Heart left ventricle (tissue), 16 donors: ENCODE results near the gene SLC35F1. TPM values are rescaled to one million over a fixed set of nuclear protein-coding genes. Genes with fewer than 3 reads are reported as not detected.

ENCODE experiments used
- ATAC-seq, 4 donors: fragments of 200-7000 bp; cut with Tn5 transposase; one replicate each; pipeline ENCODE4 v1.9.1; 2020 to 2022; ENCODE audit warnings: moderate library complexity in 4 of 4, mild to moderate bottlenecking in 3 of 4, moderate number of reproducible peaks in 1 of 4
- DNase-seq, 5 donors: peaks; one replicate each; pipeline ENCODE4 v3.0.0-alpha.2; 2020
- H3K27ac ChIP-seq, 12 donors: fragments of 200-600 bp; sonication (generic) in 4 of 12; one replicate each; pipeline versions ENCODE4 v1.5.0 to v1.8.0; 2016 to 2022; ENCODE audit warnings: mild to moderate bottlenecking in 2 of 12
- H3K27me3 ChIP-seq, 9 donors: fragments of 200-600 bp; sonication (generic) in 2 of 9; one replicate each; pipeline versions ENCODE4 v1.5.1 to v1.8.0; 2016 to 2022; ENCODE audit warnings: mild to moderate bottlenecking in 3 of 9
- H3K36me3 ChIP-seq, 9 donors: fragments of 200-600 bp; sonication (generic) in 2 of 9; one replicate each; pipeline versions ENCODE4 v1.5.0 to v1.8.0; 2018 to 2022; ENCODE audit warnings: mild to moderate bottlenecking in 2 of 9
- H3K4me1 ChIP-seq, 12 donors: fragments of 200-600 bp; sonication (generic) in 4 of 12; one replicate each; pipeline versions ENCODE4 v1.5.0 to v1.8.0; 2016 to 2022; ENCODE audit warnings: mild to moderate bottlenecking in 3 of 12
- H3K4me3 ChIP-seq, 12 donors: fragments of 200-600 bp; sonication (generic) in 4 of 12; one replicate each; pipeline versions ENCODE4 v1.5.0 to v1.8.0; 2017 to 2022; ENCODE audit warnings: mild to moderate bottlenecking in 9 of 12, moderate library complexity in 4 of 12
- H3K9me3 ChIP-seq, 12 donors: fragments of 200-600 bp; sonication (generic) in 4 of 12; one replicate each; pipeline versions ENCODE4 v1.5.0 to v1.8.0; 2016 to 2022; ENCODE audit warnings: mild to moderate bottlenecking in 1 of 12
- CTCF ChIP-seq, 12 donors: fragments of 200-600 bp; sonication (generic) in 4 of 12; IDR thresholded peaks; one replicate each; pipeline versions ENCODE4 v1.5.0 to v1.8.0; 2018 to 2022; ENCODE audit warnings: antibody characterized with exemption in 12 of 12, mild to moderate bottlenecking in 5 of 12
- POLR2A ChIP-seq, 2 donors: fragments of 450-650 bp; IDR thresholded peaks; one replicate each; pipeline ENCODE4 v1.6.1; 2017; ENCODE audit warnings: antibody characterized with exemption in 2 of 2, mild to moderate bottlenecking in 2 of 2, moderate library complexity in 2 of 2
- WGBS, 4 donors: extraction: QIAGEN DNeasy Blood & Tissue Kit in 2 of 4; methylation state at CpG; one replicate each; pipeline versions ENCODE4 v1.1.5 to v1.1.7; 2013 to 2018; 5-methylcytosine and 5-hydroxymethylcytosine counted together
- intact Hi-C, 10 donors: fragments of 100-400 bp; cut with DNase I; formaldehyde crosslinking; loops; one replicate each; pipeline versions ENCODE4 v1.11.1 to v1.14.2; 2022
- polyA plus RNA-seq, 2 donors: library from polyadenylated mRNA; stranded (reverse); fragments of 200-250 nt; gene quantifications; one replicate each; pipeline ENCODE4 v1.2.3, GENCODE V29; 2013
- total RNA-seq, 9 donors: library from RNA; depleted of rRNA in 2 of 9; stranded (reverse); fragments of >200 nt in 2 of 9; fragmentation: NEBNext Ultra II Directional in 3 of 9; extraction: Animal tissue kit (Norgen Biotek cat#: 25700) in 3 of 9; gene quantifications; one replicate each; pipeline versions ENCODE4 v1.1.0 to v1.2.4, GENCODE V29; 2016 to 2023
- donor health status: ischemic (EF 13 %, LVEDD 7.1; RV severe dilation, severe dysfunction).
- donor health status: healthy with polysubstance abuse.
- donor health status: DM: no; HTN: yes; CAD: no.
- donor health status: DM: no; HTN: no; CAD: no.
- donor health status: ischemic (EF 25% LVEDD 6.9; RV normal size, moderate dysfunction).
- donor health status: ischemic (EF 25% LVEDD 5.7; RV mildly dilated, moderate dysfunction).
- donor health status: healthy.
- donor health status: DM: yes; HTN: yes; CAD: no.
- donor health status: ischemic (EF 35%, LVEDD 5.7; RV mildly dilated, moderate dysfunction).
- donor health status: nonischemic (EF 11% LVEDD 7.7; RV severe dilation, severe dysfunction).
- donor health status: DM: yes; HTN: yes; CAD: no.
- donor health status: PGD.
- donor health status: ischemic (EF 29% LVEDD 5.4; RV normal size, mild dysfunction).
- donor health status: nonischemic (EF 23%, LVEDD 6.1; RV moderate dilation, normal function).

The SLC35F1 gene
- total and polyA plus RNA-seq, 11 donors = 1.1 to 11.6 (median 5.0) TPM

- DNase-seq (peak in 1 of 5 donors; percentile 32), ATAC-seq (peak; percentile 76 to 91 (median 84))
- Histone ChIP-seq H3K4me3 (no peak overlapping the region), H3K4me1 (peaks cover 0 to 19% (median 0%) of the 10 kb centered on the region in 12 donors), H3K36me3 (no peaks in the 10 kb centered on the region), H3K27ac (peak overlapping the region in 5 of 12 donors; percentile 17 to 44 (median 39)), H3K9me3 (peaks cover 0 to 13% (median 1%) of the 10 kb centered on the region in 12 donors), H3K27me3 (no peaks in the 10 kb centered on the region)
- TF ChIP-seq CTCF (IDR thresholded peaks at IDR 0.05) = peak in 1 of 12 donors; percentile 4
- TF ChIP-seq POLR2A (IDR thresholded peaks at IDR 0.05) = no peak
- intact Hi-C loops = no loop called here
- 51 to 61% (median 57%) methylated on average over 5 of the region's 5 CpGs for WGBS, 4 donors
Measured at GRCh38 chr6:118103381-118104146, 196.5 kb downstream of the SLC35F1 start.

GRCh38 chr6:118122161-118122725, 215.2 kb downstream of the SLC35F1 start:
- no peak overlapping the region for H3K27ac ChIP-seq
- WGBS, 4 donors = 75 to 85% (median 79%) methylated on average over 3 of the region's 3 CpGs
- no peaks in the 10 kb centered on the region for H3K36me3 ChIP-seq
- DNase-seq (no peak), ATAC-seq (no peak)
- no peaks in the 10 kb centered on the region for H3K4me1 ChIP-seq
- intact Hi-C loops = no loop called here
- no peak overlapping the region for H3K4me3 ChIP-seq
- no peaks in the 10 kb centered on the region for H3K27me3 ChIP-seq
- H3K9me3 ChIP-seq = peaks cover 0 to 6% (median 0%) of the 10 kb centered on the region in 12 donors
- TF ChIP-seq CTCF (IDR thresholded peaks at IDR 0.05) (no peak), POLR2A (IDR thresholded peaks at IDR 0.05) (no peak)

- TF ChIP-seq POLR2A (IDR thresholded peaks at IDR 0.05) (no peak), CTCF (IDR thresholded peaks at IDR 0.05) (no peak)
- WGBS, 4 donors = 87 to 92% (median 90%) methylated on average over 1 of the region's 1 CpG
Measured at GRCh38 chr6:118122801-118123200, 215.7 kb downstream of the SLC35F1 start.

GRCh38 chr6:118123503-118124037, 216.5 kb downstream of the SLC35F1 start:
- Histone ChIP-seq H3K36me3 (no peaks in the 10 kb centered on the region), H3K27me3 (no peaks in the 10 kb centered on the region), H3K4me1 (no peaks in the 10 kb centered on the region), H3K4me3 (no peak overlapping the region), H3K9me3 (peaks cover 0 to 6% (median 0%) of the 10 kb centered on the region in 12 donors), H3K27ac (no peak overlapping the region)
- TF ChIP-seq CTCF (IDR thresholded peaks at IDR 0.05) = no peak
- TF ChIP-seq POLR2A (IDR thresholded peaks at IDR 0.05) = no peak
- DNase-seq = no peak
- intact Hi-C loops = no loop called here
- WGBS, 4 donors = 96 to 98% (median 97%) methylated on average over 1 of the region's 1 CpG
- ATAC-seq = no peak

More at GRCh38 chr6:118122801-118123200, 215.7 kb downstream of the SLC35F1 start:
- H3K9me3 ChIP-seq = peaks cover 0 to 6% (median 0%) of the 10 kb centered on the region in 12 donors
- no peaks in the 10 kb centered on the region for H3K27me3 ChIP-seq
- no peak overlapping the region for H3K27ac ChIP-seq
- no peaks in the 10 kb centered on the region for H3K4me1 ChIP-seq
- no peak for DNase-seq
- no peak for ATAC-seq
- H3K4me3 ChIP-seq = no peak overlapping the region
- intact Hi-C loops = no loop called here
- H3K36me3 ChIP-seq = no peaks in the 10 kb centered on the region
